H1 (cell line): ENCODE data around the gene METTL25B. TPM values are rescaled to one million over a fixed set of nuclear protein-coding genes. Genes with fewer than 3 reads are reported as not detected.

Source experiments
- CTCF ChIA-PET: fragments of 300-600 bp; sonication (Branson Sonifier 250); formaldehyde crosslinking; loops from one replicate; lab custom pipeline; 2021; ENCODE audit not compliant: partially characterized antibody; lab: Charles Lee
- POLR2A ChIA-PET: fragments of 300-600 bp; sonication (Branson Sonifier 250); formaldehyde crosslinking; loops from one replicate; lab custom pipeline; 2021; ENCODE audit warnings: inconsistent platforms; ENCODE audit not compliant: partially characterized antibody; lab: Charles Lee
- DNase-seq, 2 experiments: peaks; one replicate each; pipeline versions ENCODE4 v3.0.0 to v3.0.0-alpha.2; 2010 to 2022; ENCODE audit warnings: low spot score in 2 of 2, low read depth in 1 of 2, mixed read lengths in 1 of 2
- FAIRE-seq: peaks from 2 replicates; lab custom pipeline; 2011; peaks lifted over from hg19 to GRCh38; lab: Jason Lieb, UNC
- H2AFZ ChIP-seq: 2 replicates; pipeline ENCODE4 v1.8.1; 2012; ENCODE audit warnings: low read length, inconsistent platforms
- H2AK5ac ChIP-seq: 2 replicates; pipeline ENCODE4 v1.6.1; 2013; ENCODE audit warnings: low read depth, low read length
- H2BK120ac ChIP-seq: replicated peaks from 2 replicates; pipeline ENCODE3; 2013; ENCODE audit warnings: low read depth, low read length, inconsistent platforms
- H2BK12ac ChIP-seq: 2 replicates; pipeline ENCODE4 v1.6.1; 2013; ENCODE audit warnings: low read depth, low read length
- H2BK15ac ChIP-seq: 2 replicates; pipeline ENCODE4 v1.6.1; 2013; ENCODE audit warnings: low read length
- H2BK20ac ChIP-seq: 2 replicates; pipeline ENCODE4 v1.6.1; 2013; ENCODE audit warnings: low read length
- H2BK5ac ChIP-seq: 2 replicates; pipeline ENCODE4 v1.6.1; 2013; ENCODE audit warnings: low read depth, low read length
- H3K14ac ChIP-seq: 2 replicates; pipeline ENCODE4 v1.6.1; 2013; ENCODE audit warnings: inconsistent platforms; ENCODE audit not compliant: insufficient read length
- H3K18ac ChIP-seq: 2 replicates; pipeline ENCODE4 v1.6.1; 2013; ENCODE audit warnings: low read length; ENCODE audit errors: extremely low read depth
- H3K23ac ChIP-seq: 2 replicates; pipeline ENCODE4 v1.6.1; 2013; ENCODE audit warnings: inconsistent platforms; ENCODE audit not compliant: insufficient read length
- H3K23me2 ChIP-seq: 2 replicates; pipeline ENCODE4 v1.6.1; 2013; ENCODE audit warnings: low read depth, low read length
- H3K27ac ChIP-seq: 2 replicates; pipeline ENCODE4 v1.6.1; 2011; ENCODE audit warnings: low read depth, low read length, inconsistent platforms
- H3K27me3 ChIP-seq, 4 experiments: replicated peaks in 1 of 4; 1 replicate in 1 of 4; 2 replicates in 3 of 4; pipeline versions ENCODE4 v1.6.1 to v1.8.1; 2011 to 2013; ENCODE audit warnings: low read length in 3 of 4, mild to moderate bottlenecking in 3 of 4, inconsistent platforms in 2 of 4, mixed read lengths in 2 of 4, moderate library complexity in 1 of 4; ENCODE audit not compliant: control insufficient read depth in 3 of 4, insufficient read depth in 3 of 4; ENCODE audit errors: extremely low read depth in 1 of 4
- H3K36me3 ChIP-seq, 4 experiments: 2 replicates each; pipeline versions ENCODE4 v1.6.1 to v1.8.1; 2011 to 2013; ENCODE audit warnings: mild to moderate bottlenecking in 4 of 4, low read length in 3 of 4, moderate library complexity in 2 of 4, control low read depth in 1 of 4, inconsistent platforms in 1 of 4; ENCODE audit not compliant: insufficient read depth in 4 of 4, control insufficient read depth in 2 of 4
- H3K4ac ChIP-seq: replicated peaks from 2 replicates; pipeline ENCODE3; 2013; ENCODE audit warnings: low read length, low read depth, mixed read lengths, inconsistent platforms; ENCODE audit not compliant: insufficient read length
- H3K4me1 ChIP-seq, 4 experiments: replicated peaks in 1 of 4; 1 replicate in 1 of 4; 2 replicates in 3 of 4; pipeline versions ENCODE4 v1.6.1 to v1.8.1; 2011 to 2013; ENCODE audit warnings: low read length in 3 of 4, inconsistent platforms in 2 of 4, mixed read lengths in 1 of 4; ENCODE audit not compliant: insufficient read depth in 4 of 4, control insufficient read depth in 3 of 4
- H3K4me2 ChIP-seq, 2 experiments: 2 replicates each; pipeline versions ENCODE4 v1.6.1 to v1.8.1; 2011 to 2013; ENCODE audit warnings: low read depth in 2 of 2, low read length in 2 of 2, control low read depth in 1 of 2, inconsistent platforms in 1 of 2, mild to moderate bottlenecking in 1 of 2; ENCODE audit not compliant: insufficient read depth in 1 of 2
- H3K4me3 ChIP-seq, 4 experiments: fragments of 200-600, 300-600 bp in 1 of 4; sonication (generic), shearing (Covaris generic), sonication (Bioruptor Twin) in 1 of 4; 2 replicates each; pipeline versions ENCODE4 v1.5.1 to v1.8.1; 2011 to 2016; ENCODE audit warnings: low read length in 4 of 4, low read depth in 3 of 4, control low read depth in 2 of 4, inconsistent platforms in 2 of 4, mild to moderate bottlenecking in 2 of 4, mixed read lengths in 1 of 4, moderate library complexity in 1 of 4; ENCODE audit not compliant: insufficient read depth in 2 of 4; ENCODE audit errors: extremely low read depth in 1 of 4
- H3K56ac ChIP-seq: replicated peaks from 2 replicates; pipeline ENCODE3; 2013; ENCODE audit warnings: low read depth, mild to moderate bottlenecking, mixed read lengths, low read length, inconsistent platforms; ENCODE audit not compliant: insufficient read length
- H3K79me1 ChIP-seq: 2 replicates; pipeline ENCODE4 v1.6.1; 2013; ENCODE audit warnings: low read depth, low read length, control low read depth
- H3K79me2 ChIP-seq, 2 experiments: 2 replicates each; pipeline versions ENCODE4 v1.6.1 to v1.8.1; 2012 to 2013; ENCODE audit warnings: low read length in 2 of 2, mild to moderate bottlenecking in 2 of 2, inconsistent platforms in 1 of 2; ENCODE audit not compliant: insufficient read depth in 2 of 2, control insufficient read depth in 1 of 2
- H3K9ac ChIP-seq, 4 experiments: replicated peaks in 1 of 4; 1 replicate in 1 of 4; 2 replicates in 3 of 4; pipeline versions ENCODE4 v1.6.1 to v1.8.1; 2011 to 2013; ENCODE audit warnings: low read depth in 3 of 4, low read length in 3 of 4, control low read depth in 2 of 4, mild to moderate bottlenecking in 2 of 4, moderate library complexity in 2 of 4, inconsistent platforms in 1 of 4; ENCODE audit errors: extremely low read depth in 1 of 4
- H3K9me3 ChIP-seq, 2 experiments: 2 replicates each; pipeline versions ENCODE4 v1.6.1 to v1.8.1; 2012 to 2013; ENCODE audit warnings: mild to moderate bottlenecking in 2 of 2, moderate library complexity in 2 of 2, control low read depth in 1 of 2, inconsistent platforms in 1 of 2, low read depth in 1 of 2, low read length in 1 of 2, mixed read lengths in 1 of 2; ENCODE audit not compliant: insufficient read depth in 2 of 2
- H4K20me1 ChIP-seq, 2 experiments: replicated peaks in 1 of 2; 2 replicates each; pipeline versions ENCODE3 to v1.8.1; 2011 to 2013; ENCODE audit warnings: inconsistent platforms in 2 of 2, low read length in 2 of 2, mild to moderate bottlenecking in 1 of 2; ENCODE audit not compliant: insufficient read depth in 2 of 2, control insufficient read depth in 1 of 2
- H4K5ac ChIP-seq: 2 replicates; pipeline ENCODE4 v1.6.1; 2013; ENCODE audit warnings: low read length, low read depth, mixed read lengths, inconsistent platforms; ENCODE audit not compliant: insufficient read length
- H4K8ac ChIP-seq: 2 replicates; pipeline ENCODE4 v1.8.0; 2013; ENCODE audit warnings: mild to moderate bottlenecking, moderate library complexity, low read length, inconsistent platforms; ENCODE audit not compliant: insufficient read depth; ENCODE audit errors: extremely low read depth
- H4K91ac ChIP-seq: replicated peaks from 2 replicates; pipeline ENCODE3; 2013; ENCODE audit warnings: low read length, mixed read lengths, inconsistent platforms; ENCODE audit not compliant: insufficient read length
- ASH2L ChIP-seq: fragments of 200-600, 300-600 bp; sonication (generic); IDR thresholded peaks from one replicate; pipeline ENCODE4 v1.7.1; 2017; ENCODE audit warnings: low read length
- CHD2 ChIP-seq: IDR thresholded peaks from 2 replicates; pipeline ENCODE4 v1.6.1; 2012; ENCODE audit warnings: low read length, improper control_type of control experiment
- FOSL1 ChIP-seq: IDR thresholded peaks from 2 replicates; pipeline ENCODE4 v1.6.1; 2011; ENCODE audit warnings: mild to moderate bottlenecking, low read depth, low read length, moderate library complexity; ENCODE audit not compliant: insufficient read depth
- GABPA ChIP-seq: IDR thresholded peaks from 2 replicates; pipeline ENCODE4 v1.6.1; 2011; ENCODE audit warnings: mild to moderate bottlenecking, low read length, moderate library complexity, borderline replicate concordance; ENCODE audit not compliant: insufficient read depth
- KDM4A ChIP-seq: IDR thresholded peaks from one replicate; pipeline ENCODE4 v1.7.1; 2012; ENCODE audit warnings: low read depth, mild to moderate bottlenecking, moderate library complexity, low read length, inconsistent platforms; ENCODE audit not compliant: severe bottlenecking
- POU5F1 ChIP-seq: IDR thresholded peaks from 2 replicates; pipeline ENCODE4 v1.6.1; 2011; ENCODE audit warnings: low read depth, mild to moderate bottlenecking, low read length, moderate library complexity
- RFX5 ChIP-seq: IDR thresholded peaks from 2 replicates; pipeline ENCODE4 v1.6.1; 2011; ENCODE audit warnings: low read depth, low read length, improper control_type of control experiment, borderline replicate concordance
- SAP30 ChIP-seq: fragments of 300-600 bp; sonication (generic); IDR thresholded peaks from 2 replicates; pipeline ENCODE4 v1.7.1; 2012; ENCODE audit warnings: low read length, moderate library complexity, mild to moderate bottlenecking, inconsistent platforms; ENCODE audit not compliant: insufficient read depth, insufficient replicate concordance
- SP4 ChIP-seq: IDR thresholded peaks from 2 replicates; pipeline ENCODE4 v1.6.1; 2012; ENCODE audit warnings: low read length, inconsistent platforms
- SUZ12 ChIP-seq: fragments of 200-600 bp; sonication (generic); IDR thresholded peaks from 2 replicates; pipeline ENCODE4 v1.6.1; 2012; ENCODE audit warnings: mild to moderate bottlenecking, inconsistent platforms, low read length, moderate library complexity, mixed read lengths
- WGBS, 2 experiments: shearing (Covaris generic) in 1 of 2; methylation state at CpG; one replicate each; pipeline versions ENCODE4 v1.1.6 to v1.1.7; 2013 to 2015; ENCODE audit warnings: low lambda C conversion rate in 2 of 2, mixed read lengths in 2 of 2, inconsistent platforms in 1 of 2, low coverage in 1 of 2, missing lambda C conversion rate in 1 of 2; ENCODE audit not compliant: insufficient replicate concordance in 2 of 2, insufficient coverage in 1 of 2, insufficient read length in 1 of 2; ENCODE audit errors: extremely low coverage in 1 of 2, missing lambda C conversion rate in 1 of 2; 5-methylcytosine and 5-hydroxymethylcytosine counted together
- polyA plus RNA-seq, 7 experiments: library from polyadenylated mRNA; depleted of rRNA in 3 of 7; stranded (reverse) in 5 of 7; unstranded in 2 of 7; fragments of >200 nt in 5 of 7; fragments of 200-250 nt in 2 of 7; gene quantifications; 1 replicate in 5 of 7; 2 replicates in 1 of 7; 4 replicates in 1 of 7; pipeline versions ENCODE4 v1.2.1 to v1.2.3, GENCODE V29; 2011 to 2013; ENCODE audit warnings: missing spikeins in 2 of 7, mixed read lengths in 2 of 7
- total RNA-seq: library from RNA; stranded (reverse); fragmentation: NEBNext Ultra II Directional; extraction: Animal tissue kit (Norgen Biotek cat#: 25700); gene quantifications from 2 replicates; pipeline ENCODE4 v1.2.1, GENCODE V29; 2021
- TF ChIP-seq, protein P1 (sequence below): IDR thresholded peaks from 2 replicates; pipeline ENCODE4 v1.6.1; 2012; ENCODE audit warnings: inconsistent platforms

Gene METTL25B
- total and polyA plus RNA-seq, 2 of the 8 experiments (the other 6 are each of a cell fraction or from before 2014, with no cell fraction given) = 28.4 to 30.1 TPM

DNA sequence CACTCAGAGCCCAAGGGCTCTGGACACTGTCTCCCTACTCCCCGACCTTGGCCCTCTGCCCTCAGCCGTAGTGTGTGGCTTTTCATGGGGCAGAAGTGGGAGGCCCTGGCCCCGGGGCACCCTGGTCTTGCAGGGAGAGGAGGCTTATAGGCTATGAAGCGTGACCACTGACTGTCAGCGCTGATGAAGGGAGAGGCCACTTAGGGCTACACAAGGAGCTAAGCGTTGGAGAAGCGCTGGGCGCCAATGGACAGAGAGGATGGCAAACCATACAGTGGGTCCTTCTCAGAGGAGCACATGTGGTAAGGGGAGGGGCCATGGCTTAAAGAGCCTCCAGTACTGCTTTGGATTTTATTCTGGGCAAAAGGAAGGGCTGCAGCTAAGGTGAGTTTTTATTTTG, 30.8 kb upstream of the METTL25B start:
- Histone ChIP-seq H3K36me3 (peaks cover 14 to 40% (median 26%) of the 10 kb centered on the region in 4 experiments), H4K91ac (no peak overlapping the region), H3K14ac (no peak overlapping the region), H2AFZ (no peak overlapping the region), H3K23me2 (peaks cover 4% of the 10 kb centered on the region; the same call in 1 of the 2 replicates), H2BK15ac (no peak overlapping the region), H3K56ac (no peak overlapping the region), H3K9me3 (no peaks in the 10 kb centered on the region), H3K23ac (no peak overlapping the region), H2BK120ac (no peak overlapping the region), H3K27ac (no peak overlapping the region), H3K18ac (no peak overlapping the region), H3K4me3 (no peak overlapping the region), H2BK12ac (no peak overlapping the region), H3K4me2 (no peak overlapping the region), H4K20me1 (peaks cover 2 to 3% of the 10 kb centered on the region in 2 experiments), H4K8ac (no peak overlapping the region), H3K4me1 (peaks cover 13 to 17% (median 14%) of the 10 kb centered on the region in 4 experiments), H3K79me2 (no peaks in the 10 kb centered on the region), H2BK5ac (no peak overlapping the region), H2AK5ac (no peak overlapping the region), H4K5ac (no peak overlapping the region), H2BK20ac (no peak overlapping the region), H3K79me1 (peaks cover 4% of the 10 kb centered on the region; the same call in 1 of the 2 replicates), H3K27me3 (no peaks in the 10 kb centered on the region), H3K4ac (no peak overlapping the region), H3K9ac (no peak overlapping the region)
- FAIRE-seq (no peak), DNase-seq (no peak)
- no peak for TF ChIP-seq SAP30
- TF ChIP-seq GABPA = no peak
- TF ChIP-seq FOSL1 = no peak
- TF ChIP-seq CHD2 = no peak
- no peak for TF ChIP-seq SUZ12
- TF ChIP-seq SP4 = no peak
- no peak for TF ChIP-seq ASH2L
- TF ChIP-seq, protein P1, sequence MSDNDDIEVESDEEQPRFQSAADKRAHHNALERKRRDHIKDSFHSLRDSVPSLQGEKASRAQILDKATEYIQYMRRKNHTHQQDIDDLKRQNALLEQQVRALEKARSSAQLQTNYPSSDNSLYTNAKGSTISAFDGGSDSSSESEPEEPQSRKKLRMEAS = no peak
- TF ChIP-seq KDM4A = no peak
- no peak for TF ChIP-seq POU5F1
- no peak for TF ChIP-seq RFX5
- 95% methylated on average over 8 of the region's 8 CpGs; no CpG with 5 or more reads in 1 of the 2 experiments for WGBS, 2 experiments
- POLR2A ChIA-PET = interaction anchor here (0.9 to 13.9 kb wide), 2 partner anchors 11 to 21 kb away, joined by 3 to 530 read pairs; partner anchors contain the start of gene CRABP2
- CTCF ChIA-PET = interaction anchor here (0.9 to 66.0 kb wide), 4 partner anchors 8 to 211 kb away, joined by 3 to 4284 read pairs (median 2144); partner anchors contain the start of genes CRABP2, ISG20L2, METTL25B and NES
